Keratinocyte (primary cell): ENCODE data around the gene ABCD1.

ENCODE experiments used
- EZH2 ChIP-seq: IDR thresholded peaks from one replicate; pipeline ENCODE4 v1.6.1; 2012; ENCODE audit warnings: inconsistent platforms, mild to moderate bottlenecking, low read length, moderate library complexity
- TF ChIP-seq, protein P1 (sequence below), 3 experiments: IDR thresholded peaks in 1 of 3; conservative IDR thresholded peaks in 1 of 3; optimal IDR thresholded peaks in 1 of 3; 2 replicates in 2 of 3; 3 replicates in 1 of 3; pipeline versions ENCODE3 to v1.5.1; 2011; ENCODE audit warnings: low read length in 3 of 3, mild to moderate bottlenecking in 3 of 3, moderate library complexity in 2 of 3, control low read depth in 1 of 3, inconsistent platforms in 1 of 3; ENCODE audit not compliant: insufficient read depth in 2 of 3; ENCODE audit errors: extremely low read depth in 1 of 3

GRCh38 chrX:153731845-153732215 is 7.2 kb downstream of the ABCD1 start:
- TF ChIP-seq, protein P1, sequence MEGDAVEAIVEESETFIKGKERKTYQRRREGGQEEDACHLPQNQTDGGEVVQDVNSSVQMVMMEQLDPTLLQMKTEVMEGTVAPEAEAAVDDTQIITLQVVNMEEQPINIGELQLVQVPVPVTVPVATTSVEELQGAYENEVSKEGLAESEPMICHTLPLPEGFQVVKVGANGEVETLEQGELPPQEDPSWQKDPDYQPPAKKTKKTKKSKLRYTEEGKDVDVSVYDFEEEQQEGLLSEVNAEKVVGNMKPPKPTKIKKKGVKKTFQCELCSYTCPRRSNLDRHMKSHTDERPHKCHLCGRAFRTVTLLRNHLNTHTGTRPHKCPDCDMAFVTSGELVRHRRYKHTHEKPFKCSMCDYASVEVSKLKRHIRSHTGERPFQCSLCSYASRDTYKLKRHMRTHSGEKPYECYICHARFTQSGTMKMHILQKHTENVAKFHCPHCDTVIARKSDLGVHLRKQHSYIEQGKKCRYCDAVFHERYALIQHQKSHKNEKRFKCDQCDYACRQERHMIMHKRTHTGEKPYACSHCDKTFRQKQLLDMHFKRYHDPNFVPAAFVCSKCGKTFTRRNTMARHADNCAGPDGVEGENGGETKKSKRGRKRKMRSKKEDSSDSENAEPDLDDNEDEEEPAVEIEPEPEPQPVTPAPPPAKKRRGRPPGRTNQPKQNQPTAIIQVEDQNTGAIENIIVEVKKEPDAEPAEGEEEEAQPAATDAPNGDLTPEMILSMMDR (optimal IDR thresholded peaks at IDR 0.05 in 1 of 3, IDR thresholded peaks at IDR 0.05 in 1 of 3, conservative IDR thresholded peaks at IDR 0.05 in 1 of 3; ENCODE audit: extremely low read depth in 1 of 3, insufficient read depth in 2 of 3, low read length in 3 of 3): no peak
- no peak for TF ChIP-seq EZH2
